MCF 10A (cell line): ENCODE results near the gene PIP4K2A. TPM values are rescaled to one million over a fixed set of nuclear protein-coding genes. Genes with fewer than 3 reads are reported as not detected.
"Not testable (repeated sequence)": the region's sequence is repeated elsewhere in the genome, so short reads cannot be mapped to it uniquely, and the experiment has no call there.

ENCODE experiments used
- BruUV-seq: library from RNA; stranded (reverse); fragments of 400-500 nt; replicated peaks from 2 replicates; lab custom pipeline; 2021; lab: Mats Ljungman, UMichigan
- CTCF ChIA-PET: fragments of 300-600 bp; sonication (Branson Sonifier 250); formaldehyde crosslinking; extraction: SDS; loops from one replicate; lab custom pipeline; 2021; ENCODE audit warnings: antibody characterized with exemption, inconsistent platforms; lab: Yijun Ruan, JAX
- POLR2A ChIA-PET: fragments of 300-600, 350-650 bp; sonication (Branson Sonifier 250); formaldehyde crosslinking; extraction: SDS; loops from one replicate; lab custom pipeline; 2020; ENCODE audit warnings: antibody characterized with exemption, inconsistent platforms; lab: Yijun Ruan, JAX
- DNase-seq: peaks from one replicate; pipeline ENCODE4 v3.0.0-alpha.2; 2018; ENCODE audit not compliant: unreplicated experiment
- H3K27ac Mint-ChIP-seq: one replicate; pipeline ENCODE4 v1.8.0; 2022; ENCODE audit warnings: mild to moderate bottlenecking, low read depth, mixed read lengths; ENCODE audit not compliant: unreplicated experiment
- H3K27me3 Mint-ChIP-seq: one replicate; pipeline ENCODE4 v1.8.0; 2022; ENCODE audit warnings: mixed read lengths; ENCODE audit not compliant: insufficient read depth, unreplicated experiment
- H3K36me3 Mint-ChIP-seq: one replicate; pipeline ENCODE4 v1.8.0; 2022; ENCODE audit warnings: mild to moderate bottlenecking, moderate library complexity, mixed read lengths; ENCODE audit not compliant: insufficient read depth, unreplicated experiment
- H3K4me1 Mint-ChIP-seq: one replicate; pipeline ENCODE4 v1.8.0; 2022; ENCODE audit warnings: mixed read lengths; ENCODE audit not compliant: insufficient read depth, unreplicated experiment
- H3K4me3 Mint-ChIP-seq: one replicate; pipeline ENCODE4 v1.8.0; 2022; ENCODE audit warnings: mild to moderate bottlenecking, moderate library complexity, mixed read lengths; ENCODE audit not compliant: unreplicated experiment
- H3K9me3 Mint-ChIP-seq: one replicate; pipeline ENCODE4 v1.8.0; 2022; ENCODE audit warnings: mixed read lengths; ENCODE audit not compliant: unreplicated experiment
- CTCF ChIP-seq: fragments of 200-600 bp; IDR thresholded peaks from one replicate; pipeline ENCODE4 v1.8.0; 2022; ENCODE audit warnings: antibody characterized with exemption, mild to moderate bottlenecking; ENCODE audit not compliant: unreplicated experiment
- intact Hi-C: fragments of 100-400 bp; cut with micrococcal nuclease; formaldehyde crosslinking; loops from 2 replicates; pipeline ENCODE4 v1.14.1; 2022
- total RNA-seq: library from RNA; stranded (reverse); gene quantifications from 2 replicates; pipeline ENCODE4 v1.2.3, GENCODE V29; 2022

PIP4K2A gene
- total RNA-seq, 1 experiment from 2014 or later, result 24.2 TPM

GRCh38 chr10:22750131-22750530 lies 35.8 kb upstream of the PIP4K2A start:
- no TSS peak for BruUV-seq
- POLR2A ChIA-PET, result interaction anchor here (0.7 to 1.1 kb wide), 2 partner anchors 24 to 98 kb away, joined by 3 read pairs; no protein-coding TSS in a partner anchor
- Mint-ChIP-seq H3K4me1 (no peaks in the 10 kb centered on the region), H3K36me3 (no peaks in the 10 kb centered on the region), H3K9me3 (no peaks in the 10 kb centered on the region), H3K27me3 (no peaks in the 10 kb centered on the region), H3K27ac (no peak overlapping the region), H3K4me3 (no peak overlapping the region)
- intact Hi-C loops, result no loop called here
- CTCF ChIA-PET, result interaction anchor here (0.5 kb wide), 1 partner anchor 973 kb away, joined by 3 read pairs; no protein-coding TSS in a partner anchor
- no peak for DNase-seq
- TF ChIP-seq CTCF, result no peak

- H3K27ac Mint-ChIP-seq, H3K27me3 Mint-ChIP-seq, H3K9me3 Mint-ChIP-seq, POLR2A ChIA-PET, H3K36me3 Mint-ChIP-seq, BruUV-seq, H3K4me1 Mint-ChIP-seq, intact Hi-C loops, CTCF ChIA-PET, H3K4me3 Mint-ChIP-seq, DNase-seq: not testable (repeated sequence)
These were observed 30.5 kb upstream of the PIP4K2A start for GRCh38 chr10:22744858-22745257.

- CTCF ChIA-PET, result interaction anchor here (0.6 to 0.7 kb wide), 2 partner anchors 233 to 624 kb away, joined by 3 read pairs; no protein-coding TSS in a partner anchor
- no peaks in the 10 kb centered on the region for H3K27me3 Mint-ChIP-seq
- H3K36me3 Mint-ChIP-seq, result no peaks in the 10 kb centered on the region
- no peak overlapping the region for H3K27ac Mint-ChIP-seq
- POLR2A ChIA-PET, result interaction anchor here (0.6 to 1.2 kb wide), 2 partner anchors 9 to 209 kb away, joined by 3 read pairs; no protein-coding TSS in a partner anchor
- intact Hi-C loops, result no loop called here
- TF ChIP-seq CTCF, result no peak
- H3K9me3 Mint-ChIP-seq, result peaks cover 8% of the 10 kb centered on the region
- H3K4me1 Mint-ChIP-seq, result no peaks in the 10 kb centered on the region
- no TSS peak for BruUV-seq
- no peak for DNase-seq
- no peak overlapping the region for H3K4me3 Mint-ChIP-seq
These were observed 28.3 kb upstream of the PIP4K2A start for GRCh38 chr10:22742678-22743077.

- H3K27ac Mint-ChIP-seq, H3K27me3 Mint-ChIP-seq, H3K4me1 Mint-ChIP-seq, BruUV-seq, intact Hi-C loops, DNase-seq, H3K36me3 Mint-ChIP-seq, H3K4me3 Mint-ChIP-seq, H3K9me3 Mint-ChIP-seq: not testable (repeated sequence)
- ChIA-PET CTCF (interaction anchor here (0.6 kb wide), 1 partner anchor 825 kb away, joined by 3 read pairs; no protein-coding TSS in a partner anchor), POLR2A (interaction anchor here (1.2 kb wide), 1 partner anchor 10 kb away, joined by 3 read pairs; no protein-coding TSS in a partner anchor)
These were observed 27.3 kb upstream of the PIP4K2A start for GRCh38 chr10:22741631-22742030.

GRCh38 chr10:22740180-22740579 lies 25.8 kb upstream of the PIP4K2A start:
- Mint-ChIP-seq H3K4me3 (no peak overlapping the region), H3K36me3 (no peaks in the 10 kb centered on the region), H3K27ac (no peak overlapping the region), H3K9me3 (peaks cover 8% of the 10 kb centered on the region), H3K4me1 (no peaks in the 10 kb centered on the region), H3K27me3 (no peaks in the 10 kb centered on the region)
- no peak for TF ChIP-seq CTCF
- ChIA-PET POLR2A (no interaction called here), CTCF (interaction anchor here (0.7 to 1.3 kb wide), 3 partner anchors 20 to 1828 kb away, joined by 3 read pairs; no protein-coding TSS in a partner anchor)
- peak; percentile 6 for DNase-seq
- intact Hi-C loops, result no loop called here
- BruUV-seq, result no TSS peak
